ENCODE measurements around the gene DCST2. TPM values are rescaled to one million over a fixed set of nuclear protein-coding genes. Genes with fewer than 3 reads are reported as not detected.

The DCST2 gene
- total and polyA plus RNA-seq, 2 of the 8 experiments (the other 6 are each of a cell fraction or from before 2014, with no cell fraction given): 0.43 to 2.1 TPM

- DNase-seq (ENCODE audit: low read depth in 1 of 2, low spot score in 2 of 2) (no peak), FAIRE-seq (no peak)
- H4K8ac ChIP-seq (ENCODE audit: extremely low read depth, insufficient read depth, low read length): peak overlapping the region; percentile 39
- no peaks in the 10 kb centered on the region; a peak in 2 of 7 replicates for H3K27me3 ChIP-seq (replicated peaks in 1 of 4; ENCODE audit: control insufficient read depth in 3 of 4, extremely low read depth in 1 of 4, insufficient read depth in 3 of 4, low read length in 3 of 4)
- ChIA-PET POLR2A (ENCODE audit: partially characterized antibody) (interaction anchor here (1.1 to 3.1 kb wide), 7 partner anchors 24 to 149 kb away, joined by 3 to 11 read pairs (median 4); partner anchors contain the start of genes PBXIP1 and SLC50A1), CTCF (ENCODE audit: partially characterized antibody) (interaction anchor here (0.5 to 32.4 kb wide), 19 partner anchors 13 to 563 kb away, joined by 3 to 907 read pairs (median 4); partner anchors contain the start of genes ADAM15, DCST1, DCST2 and EFNA3)
- no peak overlapping the region for H3K18ac ChIP-seq (ENCODE audit: extremely low read depth, low read length)
- no peak overlapping the region for H3K23ac ChIP-seq (ENCODE audit: insufficient read length)
- no peak overlapping the region for H3K4me2 ChIP-seq (ENCODE audit: insufficient read depth in 1 of 2, low read depth in 2 of 2, low read length in 2 of 2)
- peak overlapping the region; percentile 68 for H2BK5ac ChIP-seq (ENCODE audit: low read depth, low read length)
- no peak overlapping the region; the same call in 1 of the 2 replicates for H2AK5ac ChIP-seq (ENCODE audit: low read depth, low read length)
- H4K5ac ChIP-seq (ENCODE audit: insufficient read length, low read depth, low read length): no peak overlapping the region
- H3K14ac ChIP-seq (ENCODE audit: insufficient read length): no peak overlapping the region
- no peak overlapping the region for H2AFZ ChIP-seq (ENCODE audit: low read length)
- peak overlapping the region; percentile 4 for H4K91ac ChIP-seq (replicated peaks; ENCODE audit: insufficient read length, low read length)
- H4K20me1 ChIP-seq (replicated peaks in 1 of 2; ENCODE audit: control insufficient read depth in 1 of 2, insufficient read depth in 2 of 2, low read length in 2 of 2): no peaks in the 10 kb centered on the region
- no peak overlapping the region for H2BK120ac ChIP-seq (replicated peaks; ENCODE audit: low read depth, low read length)
- peak overlapping the region; percentile 55 for H2BK15ac ChIP-seq (ENCODE audit: low read length)
- no peaks in the 10 kb centered on the region for H3K36me3 ChIP-seq (ENCODE audit: control insufficient read depth in 2 of 4, insufficient read depth in 4 of 4, low read length in 3 of 4)
- H3K4me1 ChIP-seq (replicated peaks in 1 of 4; ENCODE audit: control insufficient read depth in 3 of 4, insufficient read depth in 4 of 4, low read length in 3 of 4): peaks cover 0 to 11% (median 3%) of the 10 kb centered on the region in 4 experiments; a peak in 4 of 7 replicates
- H3K23me2 ChIP-seq (ENCODE audit: low read depth, low read length): no peaks in the 10 kb centered on the region; the same call in 1 of the 2 replicates
- no peaks in the 10 kb centered on the region for H3K9me3 ChIP-seq (ENCODE audit: insufficient read depth in 2 of 2, low read depth in 1 of 2, low read length in 1 of 2)
- no peaks in the 10 kb centered on the region for H3K79me2 ChIP-seq (ENCODE audit: control insufficient read depth in 1 of 2, insufficient read depth in 2 of 2, low read length in 2 of 2)
- H2BK12ac ChIP-seq (ENCODE audit: low read depth, low read length): peak overlapping the region; percentile 81; the same call in 1 of the 2 replicates
- peak overlapping the region; percentile 55; the same call in 1 of the 2 replicates for H2BK20ac ChIP-seq (ENCODE audit: low read length)
- no peak overlapping the region for H3K9ac ChIP-seq (replicated peaks in 1 of 4; ENCODE audit: extremely low read depth in 1 of 4, low read depth in 3 of 4, low read length in 3 of 4)
- H3K79me1 ChIP-seq (ENCODE audit: low read depth, low read length): no peaks in the 10 kb centered on the region; the same call in 1 of the 2 replicates
- no peak overlapping the region for H3K27ac ChIP-seq (ENCODE audit: low read depth, low read length)
- H3K56ac ChIP-seq (replicated peaks; ENCODE audit: insufficient read length, low read depth, low read length): no peak overlapping the region
- peak overlapping the region; percentile 11 for H3K4ac ChIP-seq (replicated peaks; ENCODE audit: insufficient read length, low read depth, low read length)
- H3K4me3 ChIP-seq (ENCODE audit: extremely low read depth in 1 of 4, insufficient read depth in 2 of 4, low read depth in 3 of 4, low read length in 4 of 4): no peak overlapping the region
- 98% methylated on average over 5 of the region's 6 CpGs; no CpG with 5 or more reads in 1 of the 2 experiments for WGBS, 2 experiments (ENCODE audit: extremely low coverage in 1 of 2, insufficient coverage in 1 of 2, insufficient read length in 1 of 2, insufficient replicate concordance in 2 of 2, low coverage in 1 of 2, low lambda C conversion rate in 2 of 2, missing lambda C conversion rate in 1 of 2)
- TF ChIP-seq EZH2 (IDR thresholded peaks at IDR 0.05; ENCODE audit: low read depth, low read length, severe bottlenecking): no peak
- TF ChIP-seq SAP30 (IDR thresholded peaks at IDR 0.05; ENCODE audit: insufficient read depth, insufficient replicate concordance, low read length): no peak
- no peak for TF ChIP-seq HDAC6 (IDR thresholded peaks at IDR 0.05; ENCODE audit: low read depth, low read length)
- TF ChIP-seq CREB1 (IDR thresholded peaks at IDR 0.05): no peak
- no peak for TF ChIP-seq KDM5A (IDR thresholded peaks at IDR 0.05; ENCODE audit: low read length)
- TF ChIP-seq CBX8 (IDR thresholded peaks at IDR 0.05; ENCODE audit: borderline replicate concordance, low read depth, low read length): no peak
- TF ChIP-seq MAX (IDR thresholded peaks at IDR 0.05): no peak
- TF ChIP-seq ATF2 (IDR thresholded peaks at IDR 0.05; ENCODE audit: low read length): no peak
- no peak for TF ChIP-seq POLR2AphosphoS5 (IDR thresholded peaks at IDR 0.05; ENCODE audit: low read depth, low read length)
- TF ChIP-seq BCL11A (IDR thresholded peaks at IDR 0.05; ENCODE audit: low read depth in 2 of 2, low read length in 2 of 2): no peak
Observed at GRCh38 chr1:155044365-155044764, 10.8 kb upstream of the DCST2 start.

Measured in H1 (cell line).